AG04450 (cell line): ENCODE measurements around the gene APOBEC3C. TPM values are rescaled to one million over a fixed set of nuclear protein-coding genes. Genes with fewer than 3 reads are reported as not detected.
"Not testable (repeated sequence)": the region's sequence is repeated elsewhere in the genome, so short reads cannot be mapped to it uniquely, and the experiment has no call there.

ENCODE experiments used
- CTCF ChIA-PET: fragments of 300-600, 350-600 bp; formaldehyde crosslinking; extraction: SDS; loops from one replicate; lab custom pipeline; 2022; ENCODE audit warnings: antibody characterized with exemption, inconsistent platforms; lab: Charles Lee
- POLR2A ChIA-PET: fragments of 350-600 bp; formaldehyde crosslinking; extraction: SDS; loops from one replicate; lab custom pipeline; 2021; ENCODE audit warnings: antibody characterized with exemption, inconsistent platforms; lab: Yijun Ruan, JAX
- DNase-seq: peaks from one replicate; pipeline ENCODE4 v3.0.0-alpha.2; 2011; ENCODE audit warnings: low read depth, low spot score
- H3K27ac ChIP-seq: one replicate; pipeline ENCODE4 v1.5.1; 2012; ENCODE audit warnings: low read depth, low read length, control low read depth
- H3K27me3 ChIP-seq: one replicate; pipeline ENCODE4 v1.6.0; 2012; ENCODE audit warnings: low read length; ENCODE audit not compliant: control insufficient read depth, insufficient read depth
- H3K4me3 ChIP-seq: 2 replicates; pipeline ENCODE4 v1.5.1; 2011; ENCODE audit warnings: mild to moderate bottlenecking, low read depth, low read length, control low read depth
- H3K9me3 ChIP-seq: 2 replicates; pipeline ENCODE4 v1.5.1; 2012; ENCODE audit warnings: low read length; ENCODE audit not compliant: control insufficient read depth, insufficient read depth
- CTCF ChIP-seq: IDR thresholded peaks from 2 replicates; pipeline ENCODE4 v1.5.1; 2011; ENCODE audit warnings: low read depth, low read length, control low read depth, inconsistent platforms
- polyA plus RNA-seq: library from polyadenylated mRNA; depleted of rRNA; stranded (reverse); fragments of >200 nt; gene quantifications from 2 replicates; pipeline ENCODE4 v1.2.3, GENCODE V29; 2011

The APOBEC3C gene
- polyA plus RNA-seq, 1 experiment = 35.5 TPM

GRCh38 chr22:39039306-39040126, 25.5 kb downstream of the APOBEC3C start:
- POLR2A ChIA-PET = no interaction called here
- no peak for TF ChIP-seq CTCF
- CTCF ChIA-PET = no interaction called here

GRCh38 chr22:39040155-39040537, 26.1 kb downstream of the APOBEC3C start:
- peak overlapping the region; percentile 29 for H3K4me3 ChIP-seq
- H3K27ac ChIP-seq, DNase-seq, CTCF ChIA-PET, H3K27me3 ChIP-seq, POLR2A ChIA-PET, H3K9me3 ChIP-seq: not testable (repeated sequence)

More at GRCh38 chr22:39039306-39040126, 25.5 kb downstream of the APOBEC3C start:
- Histone ChIP-seq H3K27ac (no peak overlapping the region), H3K4me3 (peak overlapping the region; percentile 29; the same call in 1 of the 2 replicates), H3K9me3 (no peaks in the 10 kb centered on the region), H3K27me3 (no peaks in the 10 kb centered on the region)
- DNase-seq = no peak

GRCh38 chr22:39040538-39041296, 26.7 kb downstream of the APOBEC3C start, which contains the start of gene APOBEC3F:
Gene APOBEC3F (plus strand): TSS chr22:39040864. CDS start chr22:39040961, 97 bp downstream.
- H3K27ac ChIP-seq = peak within 1 kb of the TSS; percentile 68
- POLR2A ChIA-PET, DNase-seq, H3K27me3 ChIP-seq, H3K9me3 ChIP-seq, CTCF ChIA-PET: not testable (repeated sequence)
- H3K4me3 ChIP-seq = peak within 1 kb of the TSS; percentile 71

- no peak overlapping the region for H3K27ac ChIP-seq
- H3K9me3 ChIP-seq = no peaks in the 10 kb centered on the region
- H3K27me3 ChIP-seq = no peaks in the 10 kb centered on the region
- no peak for TF ChIP-seq CTCF
- CTCF ChIA-PET = no interaction called here
- no peak for DNase-seq
- POLR2A ChIA-PET = no interaction called here
- H3K4me3 ChIP-seq = no peak overlapping the region
Measured at GRCh38 chr22:39041908-39042307, 27.9 kb downstream of the APOBEC3C start.

GRCh38 chr22:39043063-39043462, 29.0 kb downstream of the APOBEC3C start:
- DNase-seq, H3K4me3 ChIP-seq, H3K27me3 ChIP-seq, H3K9me3 ChIP-seq, POLR2A ChIA-PET, H3K27ac ChIP-seq, CTCF ChIA-PET: not testable (repeated sequence)

- H3K27me3 ChIP-seq, H3K9me3 ChIP-seq, H3K27ac ChIP-seq, DNase-seq, H3K4me3 ChIP-seq, CTCF ChIA-PET, POLR2A ChIA-PET: not testable (repeated sequence)
Measured at GRCh38 chr22:39045136-39045535, 31.1 kb downstream of the APOBEC3C start.

- H3K9me3 ChIP-seq, H3K27ac ChIP-seq, DNase-seq, POLR2A ChIA-PET, H3K27me3 ChIP-seq, H3K4me3 ChIP-seq, CTCF ChIA-PET: not testable (repeated sequence)
Measured at GRCh38 chr22:39049486-39049885, 35.4 kb downstream of the APOBEC3C start.

GRCh38 chr22:39051844-39052495, 37.9 kb downstream of the APOBEC3C start:
- H3K9me3 ChIP-seq = peaks cover 12% of the 10 kb centered on the region
- H3K27me3 ChIP-seq, POLR2A ChIA-PET, CTCF ChIA-PET, H3K4me3 ChIP-seq, DNase-seq, H3K27ac ChIP-seq: not testable (repeated sequence)
